ENCODE results near the gene TMEM62. TPM values are rescaled to one million over a fixed set of nuclear protein-coding genes. Genes with fewer than 3 reads are reported as not detected.
A peak's percentile ranks its signal among the peaks of the same experiment; 100 is the strongest.

TMEM62 gene
- total RNA-seq, 1 donor from 2014 or later, result 12.2 TPM

- H3K9me3 ChIP-seq (replicated peaks), result no peaks in the 10 kb centered on the region
- DNase-seq, result peak; percentile 90
- H3K27me3 ChIP-seq (ENCODE audit: low read depth), result no peaks in the 10 kb centered on the region
- TF ChIP-seq CTCF (IDR thresholded peaks at IDR 0.05; ENCODE audit: borderline replicate concordance), result no peak
- peak within 1 kb of the TSS; percentile 92 for H3K27ac ChIP-seq (replicated peaks)
- H3K4me1 ChIP-seq, result peaks cover 41% of the 10 kb centered on the region
- H3K36me3 ChIP-seq, result peaks cover 8% of the 10 kb centered on the region
- intact Hi-C loops (cut with micrococcal nuclease), result no loop called here
- peak within 1 kb of the TSS; percentile 77 for H3K4me3 ChIP-seq
Observed at GRCh38 chr15:43105778-43106485, 27.5 kb upstream of the TMEM62 start, which contains the start of gene UBR1. Gene UBR1 (minus strand): TSS chr15:43106038. CDS start chr15:43106022, 16 bp downstream.

- intact Hi-C loops (cut with micrococcal nuclease), result no loop called here
- H3K9me3 ChIP-seq (replicated peaks), result no peaks in the 10 kb centered on the region
- no peaks in the 10 kb centered on the region for H3K27me3 ChIP-seq (ENCODE audit: low read depth)
- peak overlapping the region; percentile 92 for H3K27ac ChIP-seq (replicated peaks)
- TF ChIP-seq CTCF (IDR thresholded peaks at IDR 0.05; ENCODE audit: borderline replicate concordance), result no peak
- H3K36me3 ChIP-seq, result peaks cover 5% of the 10 kb centered on the region
- H3K4me3 ChIP-seq, result peak overlapping the region; percentile 77
- peaks cover 41% of the 10 kb centered on the region for H3K4me1 ChIP-seq
- no peak for DNase-seq
Observed at GRCh38 chr15:43106486-43106829, 26.9 kb upstream of the TMEM62 start.

DNA sequence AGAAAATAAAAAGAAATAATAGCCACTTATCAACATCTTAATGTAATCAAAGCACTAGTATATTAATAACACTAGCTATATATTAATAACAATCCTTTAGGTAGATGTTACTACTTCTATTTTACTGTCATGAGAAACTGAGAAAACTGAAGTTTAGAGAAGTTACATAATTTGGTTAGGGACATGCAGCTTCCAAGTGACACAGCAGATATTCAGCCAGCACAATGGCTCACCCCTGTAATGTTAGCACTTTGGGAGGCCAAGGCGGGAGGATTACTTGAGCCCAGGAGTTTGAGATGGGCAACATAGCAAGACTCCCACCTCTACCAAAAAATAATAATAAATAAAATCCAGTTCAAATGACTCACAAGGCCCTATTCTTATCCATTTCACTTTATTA lies 25.6 kb upstream of the TMEM62 start:
- TF ChIP-seq CTCF (IDR thresholded peaks at IDR 0.05; ENCODE audit: borderline replicate concordance), result no peak
- intact Hi-C loops (cut with micrococcal nuclease), result no loop called here
- Histone ChIP-seq H3K9me3 (replicated peaks) (no peaks in the 10 kb centered on the region), H3K36me3 (peaks cover 5% of the 10 kb centered on the region), H3K4me3 (no peak overlapping the region), H3K27me3 (ENCODE audit: low read depth) (no peaks in the 10 kb centered on the region), H3K27ac (replicated peaks) (no peak overlapping the region), H3K4me1 (peaks cover 39% of the 10 kb centered on the region)
- no peak for DNase-seq

- no peak overlapping the region for H3K27ac ChIP-seq (replicated peaks)
- no peaks in the 10 kb centered on the region for H3K36me3 ChIP-seq
- DNase-seq, result no peak
- intact Hi-C loops (cut with micrococcal nuclease), result no loop called here
- H3K4me1 ChIP-seq, result peaks cover 6% of the 10 kb centered on the region
- H3K4me3 ChIP-seq, result no peak overlapping the region
- no peaks in the 10 kb centered on the region for H3K9me3 ChIP-seq (replicated peaks)
- no peaks in the 10 kb centered on the region for H3K27me3 ChIP-seq (ENCODE audit: low read depth)
- TF ChIP-seq CTCF (IDR thresholded peaks at IDR 0.05; ENCODE audit: borderline replicate concordance), result no peak
Observed at GRCh38 chr15:43111354-43111753, 22.0 kb upstream of the TMEM62 start.

GRCh38 chr15:43118286-43118685 lies 15.1 kb upstream of the TMEM62 start:
- Histone ChIP-seq H3K27me3 (ENCODE audit: low read depth) (no peaks in the 10 kb centered on the region), H3K9me3 (replicated peaks) (no peaks in the 10 kb centered on the region), H3K4me3 (no peak overlapping the region), H3K27ac (replicated peaks) (no peak overlapping the region), H3K36me3 (no peaks in the 10 kb centered on the region), H3K4me1 (peaks cover 3% of the 10 kb centered on the region)
- DNase-seq, result no peak
- intact Hi-C loops (cut with micrococcal nuclease), result no loop called here
- no peak for TF ChIP-seq CTCF (IDR thresholded peaks at IDR 0.05; ENCODE audit: borderline replicate concordance)

Data from left ventricle myocardium inferior (tissue), 1 donor.